ENCODE measurements around the gene ZRANB1.

The ZRANB1 gene

GRCh38 chr10:124935946-124936345 is 6.0 kb upstream of the ZRANB1 start:
- no peak overlapping the region for H3K4me2 ChIP-seq (ENCODE audit: low read length)
- H4K20me1 ChIP-seq (ENCODE audit: insufficient read depth, low read length), result no peaks in the 10 kb centered on the region
- no peak overlapping the region for H3K4me3 ChIP-seq (ENCODE audit: low read depth, low read length, poor library complexity, severe bottlenecking)
- H2AFZ ChIP-seq (ENCODE audit: low read length), result no peak overlapping the region
- H3K9me2 ChIP-seq (ENCODE audit: low read depth, low read length), result no peaks in the 10 kb centered on the region
- no peaks in the 10 kb centered on the region for H3K9me3 ChIP-seq (ENCODE audit: low read length)
- peaks cover 8% of the 10 kb centered on the region for H3K4me1 ChIP-seq (ENCODE audit: insufficient read depth, low read length, severe bottlenecking)
- no peak overlapping the region for H3K27ac ChIP-seq (ENCODE audit: low read depth, low read length, poor library complexity, severe bottlenecking)
- H3F3A ChIP-seq (ENCODE audit: insufficient read depth, low read length), result no peaks in the 10 kb centered on the region; the same call in 1 of the 2 replicates
- H3K27me3 ChIP-seq (ENCODE audit: insufficient read depth, low read length), result no peaks in the 10 kb centered on the region
- H3K79me2 ChIP-seq (ENCODE audit: insufficient read depth, low read length), result peaks cover 84% of the 10 kb centered on the region
- H3K36me3 ChIP-seq (ENCODE audit: insufficient read depth, low read length), result peaks cover 9% of the 10 kb centered on the region
- TF ChIP-seq CTCF (IDR thresholded peaks at IDR 0.05; ENCODE audit: low read length) (no peak), EZH2 (IDR thresholded peaks at IDR 0.05; ENCODE audit: borderline replicate concordance, low read length) (no peak)
- no peak overlapping the region for H3K9ac ChIP-seq (ENCODE audit: low read length)

GRCh38 chr10:124936813-124937212 is 5.1 kb upstream of the ZRANB1 start:
- no peaks in the 10 kb centered on the region; the same call in 1 of the 2 replicates for H3F3A ChIP-seq (ENCODE audit: insufficient read depth, low read length)
- H3K4me1 ChIP-seq (ENCODE audit: insufficient read depth, low read length, severe bottlenecking), result peaks cover 11% of the 10 kb centered on the region
- H3K4me2 ChIP-seq (ENCODE audit: low read length), result no peak overlapping the region
- H3K9me3 ChIP-seq (ENCODE audit: low read length), result no peaks in the 10 kb centered on the region
- H3K79me2 ChIP-seq (ENCODE audit: insufficient read depth, low read length), result peaks cover 83% of the 10 kb centered on the region
- H3K9ac ChIP-seq (ENCODE audit: low read length), result no peak overlapping the region
- TF ChIP-seq EZH2 (IDR thresholded peaks at IDR 0.05; ENCODE audit: borderline replicate concordance, low read length) (no peak), CTCF (IDR thresholded peaks at IDR 0.05; ENCODE audit: low read length) (no peak)
- no peaks in the 10 kb centered on the region for H4K20me1 ChIP-seq (ENCODE audit: insufficient read depth, low read length)
- no peak overlapping the region for H3K27ac ChIP-seq (ENCODE audit: low read depth, low read length, poor library complexity, severe bottlenecking)
- no peak overlapping the region for H3K4me3 ChIP-seq (ENCODE audit: low read depth, low read length, poor library complexity, severe bottlenecking)
- no peaks in the 10 kb centered on the region for H3K27me3 ChIP-seq (ENCODE audit: insufficient read depth, low read length)
- no peak overlapping the region for H2AFZ ChIP-seq (ENCODE audit: low read length)
- H3K36me3 ChIP-seq (ENCODE audit: insufficient read depth, low read length), result peaks cover 8% of the 10 kb centered on the region; the same call in 1 of the 2 replicates
- no peaks in the 10 kb centered on the region for H3K9me2 ChIP-seq (ENCODE audit: low read depth, low read length)

- no peak overlapping the region for H3K4me2 ChIP-seq (ENCODE audit: low read length)
- H2AFZ ChIP-seq (ENCODE audit: low read length), result no peak overlapping the region
- H3K36me3 ChIP-seq (ENCODE audit: insufficient read depth, low read length), result peaks cover 5% of the 10 kb centered on the region; the same call in 1 of the 2 replicates
- TF ChIP-seq CTCF (IDR thresholded peaks at IDR 0.05; ENCODE audit: low read length) (no peak), EZH2 (IDR thresholded peaks at IDR 0.05; ENCODE audit: borderline replicate concordance, low read length) (no peak)
- no peaks in the 10 kb centered on the region for H3K27me3 ChIP-seq (ENCODE audit: insufficient read depth, low read length)
- H3K9ac ChIP-seq (ENCODE audit: low read length), result no peak overlapping the region
- H3K79me2 ChIP-seq (ENCODE audit: insufficient read depth, low read length), result peaks cover 85% of the 10 kb centered on the region
- H3K4me3 ChIP-seq (ENCODE audit: low read depth, low read length, poor library complexity, severe bottlenecking), result no peak overlapping the region
- H3K9me3 ChIP-seq (ENCODE audit: low read length), result no peaks in the 10 kb centered on the region
- peaks cover 25% of the 10 kb centered on the region for H3K4me1 ChIP-seq (ENCODE audit: insufficient read depth, low read length, severe bottlenecking)
- H3K27ac ChIP-seq (ENCODE audit: low read depth, low read length, poor library complexity, severe bottlenecking), result no peak overlapping the region
- no peaks in the 10 kb centered on the region for H3K9me2 ChIP-seq (ENCODE audit: low read depth, low read length)
- no peaks in the 10 kb centered on the region for H4K20me1 ChIP-seq (ENCODE audit: insufficient read depth, low read length)
- H3F3A ChIP-seq (ENCODE audit: insufficient read depth, low read length), result no peaks in the 10 kb centered on the region; the same call in 1 of the 2 replicates
These were observed 2.6 kb upstream of the ZRANB1 start for GRCh38 chr10:124939290-124939689.

Data from OCI-LY1 (cell line).